B cell (primary cell): ENCODE data around the gene KRTAP5-9.

Experiments used
- EZH2 ChIP-seq: IDR thresholded peaks from 2 replicates; pipeline ENCODE4 v1.6.1; 2012; ENCODE audit warnings: borderline replicate concordance, low read depth, mild to moderate bottlenecking, moderate library complexity, low read length; ENCODE audit not compliant: insufficient read depth, poor library complexity, severe bottlenecking
- TF ChIP-seq, protein P1 (sequence below): fragments of 200-600 bp; IDR thresholded peaks from one replicate; pipeline ENCODE4 v1.8.0; 2022; ENCODE audit warnings: antibody characterized with exemption, mild to moderate bottlenecking

DNA sequence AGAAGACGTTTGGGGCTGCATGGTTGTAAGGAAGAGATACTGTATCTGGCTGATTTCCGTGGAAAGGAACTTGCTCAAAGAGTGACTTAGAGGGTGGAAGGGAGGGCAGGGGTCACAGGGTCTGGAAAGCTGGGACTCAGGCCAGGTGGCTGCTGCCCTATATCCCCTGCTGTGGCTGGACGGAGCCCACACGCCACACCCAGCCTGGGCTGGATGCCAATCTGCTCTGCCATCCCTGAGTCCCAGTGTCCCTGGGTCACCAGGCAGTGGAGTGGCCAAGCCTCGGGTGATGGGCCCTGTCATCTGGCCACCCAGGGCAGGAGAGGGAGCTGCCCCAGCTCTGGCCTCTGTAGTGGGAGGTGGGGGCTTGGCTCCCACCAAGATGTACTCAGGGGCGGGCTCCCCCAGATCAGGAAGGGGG lies 47.6 kb upstream of the KRTAP5-9 start:
- TF ChIP-seq, protein P1, sequence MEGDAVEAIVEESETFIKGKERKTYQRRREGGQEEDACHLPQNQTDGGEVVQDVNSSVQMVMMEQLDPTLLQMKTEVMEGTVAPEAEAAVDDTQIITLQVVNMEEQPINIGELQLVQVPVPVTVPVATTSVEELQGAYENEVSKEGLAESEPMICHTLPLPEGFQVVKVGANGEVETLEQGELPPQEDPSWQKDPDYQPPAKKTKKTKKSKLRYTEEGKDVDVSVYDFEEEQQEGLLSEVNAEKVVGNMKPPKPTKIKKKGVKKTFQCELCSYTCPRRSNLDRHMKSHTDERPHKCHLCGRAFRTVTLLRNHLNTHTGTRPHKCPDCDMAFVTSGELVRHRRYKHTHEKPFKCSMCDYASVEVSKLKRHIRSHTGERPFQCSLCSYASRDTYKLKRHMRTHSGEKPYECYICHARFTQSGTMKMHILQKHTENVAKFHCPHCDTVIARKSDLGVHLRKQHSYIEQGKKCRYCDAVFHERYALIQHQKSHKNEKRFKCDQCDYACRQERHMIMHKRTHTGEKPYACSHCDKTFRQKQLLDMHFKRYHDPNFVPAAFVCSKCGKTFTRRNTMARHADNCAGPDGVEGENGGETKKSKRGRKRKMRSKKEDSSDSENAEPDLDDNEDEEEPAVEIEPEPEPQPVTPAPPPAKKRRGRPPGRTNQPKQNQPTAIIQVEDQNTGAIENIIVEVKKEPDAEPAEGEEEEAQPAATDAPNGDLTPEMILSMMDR = no peak
- no peak for TF ChIP-seq EZH2
